ENCODE results near the gene DELE1.

DNA sequence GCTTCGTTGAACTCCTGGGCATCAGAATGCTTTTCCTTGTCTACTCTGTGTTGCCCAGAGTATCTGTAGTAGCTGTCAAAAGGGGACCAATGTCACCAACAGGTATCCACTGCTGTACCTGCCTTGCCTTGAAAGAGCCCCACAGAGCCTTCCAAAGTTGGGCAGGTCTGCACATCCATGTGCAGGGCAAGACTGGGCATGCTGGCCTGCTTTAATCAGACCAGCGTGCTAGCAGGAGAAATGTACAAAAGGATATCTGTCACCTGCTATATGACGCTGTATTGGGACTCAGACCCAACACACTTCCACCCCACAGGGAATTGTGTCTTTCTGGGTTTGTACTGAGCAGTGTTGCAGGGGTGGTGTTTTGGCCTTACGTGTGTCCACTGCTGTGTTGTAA is 11.9 kb downstream of the DELE1 start:
- TF ChIP-seq JUND (IDR thresholded peaks at IDR 0.05) = no peak
- no peak for TF ChIP-seq RAD21 (IDR thresholded peaks at IDR 0.05)
- TF ChIP-seq, protein P1, sequence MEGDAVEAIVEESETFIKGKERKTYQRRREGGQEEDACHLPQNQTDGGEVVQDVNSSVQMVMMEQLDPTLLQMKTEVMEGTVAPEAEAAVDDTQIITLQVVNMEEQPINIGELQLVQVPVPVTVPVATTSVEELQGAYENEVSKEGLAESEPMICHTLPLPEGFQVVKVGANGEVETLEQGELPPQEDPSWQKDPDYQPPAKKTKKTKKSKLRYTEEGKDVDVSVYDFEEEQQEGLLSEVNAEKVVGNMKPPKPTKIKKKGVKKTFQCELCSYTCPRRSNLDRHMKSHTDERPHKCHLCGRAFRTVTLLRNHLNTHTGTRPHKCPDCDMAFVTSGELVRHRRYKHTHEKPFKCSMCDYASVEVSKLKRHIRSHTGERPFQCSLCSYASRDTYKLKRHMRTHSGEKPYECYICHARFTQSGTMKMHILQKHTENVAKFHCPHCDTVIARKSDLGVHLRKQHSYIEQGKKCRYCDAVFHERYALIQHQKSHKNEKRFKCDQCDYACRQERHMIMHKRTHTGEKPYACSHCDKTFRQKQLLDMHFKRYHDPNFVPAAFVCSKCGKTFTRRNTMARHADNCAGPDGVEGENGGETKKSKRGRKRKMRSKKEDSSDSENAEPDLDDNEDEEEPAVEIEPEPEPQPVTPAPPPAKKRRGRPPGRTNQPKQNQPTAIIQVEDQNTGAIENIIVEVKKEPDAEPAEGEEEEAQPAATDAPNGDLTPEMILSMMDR (IDR thresholded peaks at IDR 0.05; ENCODE audit: low read depth, low read length, missing input control) = no peak
- TF ChIP-seq FOXA2 (IDR thresholded peaks at IDR 0.05) = no peak
- TF ChIP-seq, protein P2, sequence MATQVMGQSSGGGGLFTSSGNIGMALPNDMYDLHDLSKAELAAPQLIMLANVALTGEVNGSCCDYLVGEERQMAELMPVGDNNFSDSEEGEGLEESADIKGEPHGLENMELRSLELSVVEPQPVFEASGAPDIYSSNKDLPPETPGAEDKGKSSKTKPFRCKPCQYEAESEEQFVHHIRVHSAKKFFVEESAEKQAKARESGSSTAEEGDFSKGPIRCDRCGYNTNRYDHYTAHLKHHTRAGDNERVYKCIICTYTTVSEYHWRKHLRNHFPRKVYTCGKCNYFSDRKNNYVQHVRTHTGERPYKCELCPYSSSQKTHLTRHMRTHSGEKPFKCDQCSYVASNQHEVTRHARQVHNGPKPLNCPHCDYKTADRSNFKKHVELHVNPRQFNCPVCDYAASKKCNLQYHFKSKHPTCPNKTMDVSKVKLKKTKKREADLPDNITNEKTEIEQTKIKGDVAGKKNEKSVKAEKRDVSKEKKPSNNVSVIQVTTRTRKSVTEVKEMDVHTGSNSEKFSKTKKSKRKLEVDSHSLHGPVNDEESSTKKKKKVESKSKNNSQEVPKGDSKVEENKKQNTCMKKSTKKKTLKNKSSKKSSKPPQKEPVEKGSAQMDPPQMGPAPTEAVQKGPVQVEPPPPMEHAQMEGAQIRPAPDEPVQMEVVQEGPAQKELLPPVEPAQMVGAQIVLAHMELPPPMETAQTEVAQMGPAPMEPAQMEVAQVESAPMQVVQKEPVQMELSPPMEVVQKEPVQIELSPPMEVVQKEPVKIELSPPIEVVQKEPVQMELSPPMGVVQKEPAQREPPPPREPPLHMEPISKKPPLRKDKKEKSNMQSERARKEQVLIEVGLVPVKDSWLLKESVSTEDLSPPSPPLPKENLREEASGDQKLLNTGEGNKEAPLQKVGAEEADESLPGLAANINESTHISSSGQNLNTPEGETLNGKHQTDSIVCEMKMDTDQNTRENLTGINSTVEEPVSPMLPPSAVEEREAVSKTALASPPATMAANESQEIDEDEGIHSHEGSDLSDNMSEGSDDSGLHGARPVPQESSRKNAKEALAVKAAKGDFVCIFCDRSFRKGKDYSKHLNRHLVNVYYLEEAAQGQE (IDR thresholded peaks at IDR 0.05) = no peak
- TF ChIP-seq SP1 (IDR thresholded peaks at IDR 0.05) = no peak
- TF ChIP-seq GABPA (IDR thresholded peaks at IDR 0.05 in 1 of 2, conservative IDR thresholded peaks at IDR 0.05 in 1 of 2) = no peak
- no peak for TF ChIP-seq EGR1 (IDR thresholded peaks at IDR 0.05; ENCODE audit: low read depth in 2 of 2)
- no peak for TF ChIP-seq YY1 (IDR thresholded peaks at IDR 0.05)
- TF ChIP-seq, protein P3, sequence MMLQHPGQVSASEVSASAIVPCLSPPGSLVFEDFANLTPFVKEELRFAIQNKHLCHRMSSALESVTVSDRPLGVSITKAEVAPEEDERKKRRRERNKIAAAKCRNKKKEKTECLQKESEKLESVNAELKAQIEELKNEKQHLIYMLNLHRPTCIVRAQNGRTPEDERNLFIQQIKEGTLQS (IDR thresholded peaks at IDR 0.05) = no peak
- TF ChIP-seq, protein P4, sequence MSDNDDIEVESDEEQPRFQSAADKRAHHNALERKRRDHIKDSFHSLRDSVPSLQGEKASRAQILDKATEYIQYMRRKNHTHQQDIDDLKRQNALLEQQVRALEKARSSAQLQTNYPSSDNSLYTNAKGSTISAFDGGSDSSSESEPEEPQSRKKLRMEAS (IDR thresholded peaks at IDR 0.05) = no peak

All from liver (tissue), 3 donors.